ENCODE data around the gene CTSG.

DNA sequence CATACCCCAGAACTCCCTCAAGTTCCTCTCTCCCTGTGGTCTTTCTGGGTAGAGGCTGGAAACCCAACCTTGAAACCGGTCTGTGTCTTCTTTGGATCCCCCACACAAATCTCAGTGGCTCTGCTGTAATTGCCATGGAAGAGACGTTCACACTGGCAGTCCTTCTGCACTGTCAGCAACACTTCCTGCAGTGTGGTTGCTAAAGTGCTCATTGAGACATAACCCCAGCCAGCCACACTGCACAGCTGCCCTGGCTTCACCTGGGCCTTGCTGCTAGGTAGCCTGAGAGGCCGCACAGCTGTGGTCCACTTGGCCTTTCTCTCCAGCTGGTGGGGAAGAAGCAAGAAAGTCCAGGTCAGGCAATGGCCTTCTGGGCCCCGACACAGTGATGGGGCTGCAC lies 31.0 kb upstream of the CTSG start:
- TF ChIP-seq, protein P1, sequence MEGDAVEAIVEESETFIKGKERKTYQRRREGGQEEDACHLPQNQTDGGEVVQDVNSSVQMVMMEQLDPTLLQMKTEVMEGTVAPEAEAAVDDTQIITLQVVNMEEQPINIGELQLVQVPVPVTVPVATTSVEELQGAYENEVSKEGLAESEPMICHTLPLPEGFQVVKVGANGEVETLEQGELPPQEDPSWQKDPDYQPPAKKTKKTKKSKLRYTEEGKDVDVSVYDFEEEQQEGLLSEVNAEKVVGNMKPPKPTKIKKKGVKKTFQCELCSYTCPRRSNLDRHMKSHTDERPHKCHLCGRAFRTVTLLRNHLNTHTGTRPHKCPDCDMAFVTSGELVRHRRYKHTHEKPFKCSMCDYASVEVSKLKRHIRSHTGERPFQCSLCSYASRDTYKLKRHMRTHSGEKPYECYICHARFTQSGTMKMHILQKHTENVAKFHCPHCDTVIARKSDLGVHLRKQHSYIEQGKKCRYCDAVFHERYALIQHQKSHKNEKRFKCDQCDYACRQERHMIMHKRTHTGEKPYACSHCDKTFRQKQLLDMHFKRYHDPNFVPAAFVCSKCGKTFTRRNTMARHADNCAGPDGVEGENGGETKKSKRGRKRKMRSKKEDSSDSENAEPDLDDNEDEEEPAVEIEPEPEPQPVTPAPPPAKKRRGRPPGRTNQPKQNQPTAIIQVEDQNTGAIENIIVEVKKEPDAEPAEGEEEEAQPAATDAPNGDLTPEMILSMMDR (IDR thresholded peaks at IDR 0.05; ENCODE audit: low read length): no peak
- TF ChIP-seq EZH2 (optimal IDR thresholded peaks at IDR 0.05; ENCODE audit: low read depth, low read length): no peak

All from MM.1S (cell line).